ENCODE results near the gene SIK2. TPM values are rescaled to one million over a fixed set of nuclear protein-coding genes. Genes with fewer than 3 reads are reported as not detected.

The SIK2 gene
- total RNA-seq, 1 donor from 2014 or later: 8.1 TPM

- TF ChIP-seq, protein P1, sequence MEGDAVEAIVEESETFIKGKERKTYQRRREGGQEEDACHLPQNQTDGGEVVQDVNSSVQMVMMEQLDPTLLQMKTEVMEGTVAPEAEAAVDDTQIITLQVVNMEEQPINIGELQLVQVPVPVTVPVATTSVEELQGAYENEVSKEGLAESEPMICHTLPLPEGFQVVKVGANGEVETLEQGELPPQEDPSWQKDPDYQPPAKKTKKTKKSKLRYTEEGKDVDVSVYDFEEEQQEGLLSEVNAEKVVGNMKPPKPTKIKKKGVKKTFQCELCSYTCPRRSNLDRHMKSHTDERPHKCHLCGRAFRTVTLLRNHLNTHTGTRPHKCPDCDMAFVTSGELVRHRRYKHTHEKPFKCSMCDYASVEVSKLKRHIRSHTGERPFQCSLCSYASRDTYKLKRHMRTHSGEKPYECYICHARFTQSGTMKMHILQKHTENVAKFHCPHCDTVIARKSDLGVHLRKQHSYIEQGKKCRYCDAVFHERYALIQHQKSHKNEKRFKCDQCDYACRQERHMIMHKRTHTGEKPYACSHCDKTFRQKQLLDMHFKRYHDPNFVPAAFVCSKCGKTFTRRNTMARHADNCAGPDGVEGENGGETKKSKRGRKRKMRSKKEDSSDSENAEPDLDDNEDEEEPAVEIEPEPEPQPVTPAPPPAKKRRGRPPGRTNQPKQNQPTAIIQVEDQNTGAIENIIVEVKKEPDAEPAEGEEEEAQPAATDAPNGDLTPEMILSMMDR (conservative IDR thresholded peaks at IDR 0.05; ENCODE audit: low read depth, low read length): no peak
- DNase-seq (ENCODE audit: low read depth): no peak
- no peak overlapping the region for H3K4me3 ChIP-seq (ENCODE audit: low read depth, low read length)
Measured at GRCh38 chr11:111631024-111631665, 28.9 kb downstream of the SIK2 start.

- TF ChIP-seq, protein P1 (conservative IDR thresholded peaks at IDR 0.05; ENCODE audit: low read depth, low read length): no peak
- H3K4me3 ChIP-seq (ENCODE audit: low read depth, low read length): no peak overlapping the region
- peak; percentile 66 for DNase-seq (ENCODE audit: low read depth)
Measured at GRCh38 chr11:111631666-111632039, 29.4 kb downstream of the SIK2 start.

GRCh38 chr11:111632516-111633220 is 30.4 kb downstream of the SIK2 start:
- no peak for DNase-seq (ENCODE audit: low read depth)
- H3K4me3 ChIP-seq (ENCODE audit: low read depth, low read length): no peak overlapping the region
- TF ChIP-seq, protein P1 (conservative IDR thresholded peaks at IDR 0.05; ENCODE audit: low read depth, low read length): no peak

DNA sequence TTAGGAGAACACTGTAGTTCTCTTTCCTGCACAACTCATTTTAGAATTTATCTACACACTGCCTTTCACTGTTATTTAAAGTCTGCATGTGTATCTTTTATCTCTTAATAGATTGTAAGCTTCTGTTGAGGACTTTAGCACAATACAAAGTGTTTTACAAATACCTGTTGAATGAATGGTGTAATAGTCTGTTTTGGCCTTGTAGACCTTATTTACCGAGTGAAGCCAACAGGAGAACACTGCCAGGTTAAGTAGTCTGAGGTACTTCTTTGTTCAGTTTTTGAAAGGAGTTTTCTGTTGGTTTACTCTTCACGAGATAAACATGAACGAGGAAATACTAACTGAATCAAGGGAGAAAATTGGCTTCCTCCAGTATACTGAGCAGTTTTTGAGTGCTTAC is 31.0 kb downstream of the SIK2 start:
- TF ChIP-seq, protein P1 (conservative IDR thresholded peaks at IDR 0.05; ENCODE audit: low read depth, low read length): no peak
- DNase-seq (ENCODE audit: low read depth): no peak
- no peak overlapping the region for H3K4me3 ChIP-seq (ENCODE audit: low read depth, low read length)

DNA sequence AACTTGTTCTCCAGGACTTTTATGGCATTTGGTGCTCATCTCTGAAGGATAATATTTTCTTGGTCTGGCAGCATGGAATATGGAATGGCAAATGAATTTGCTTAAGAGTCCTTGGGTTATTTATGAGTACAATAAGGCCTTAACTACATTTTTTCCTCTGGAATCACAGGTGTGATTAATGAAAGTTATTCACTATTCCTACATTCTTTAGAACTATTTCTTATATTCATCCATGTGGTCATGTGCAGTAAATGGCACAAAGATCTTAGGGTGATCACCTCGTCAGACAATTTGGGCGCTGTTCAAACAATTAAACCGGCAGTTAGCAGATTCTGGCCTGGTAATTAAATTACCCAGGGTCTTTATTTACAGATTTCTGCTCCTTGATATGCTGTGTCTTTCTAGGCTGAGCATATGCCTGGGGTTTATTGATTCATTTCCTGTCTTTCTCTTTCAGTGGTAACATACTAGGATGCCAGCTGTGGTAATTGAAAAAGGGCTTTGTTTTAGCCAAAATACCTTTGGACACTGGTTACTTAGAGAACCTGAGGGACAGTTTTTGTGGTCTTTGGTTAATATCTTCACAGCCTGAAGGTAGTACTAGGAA is 31.6 kb downstream of the SIK2 start:
- TF ChIP-seq, protein P1 (conservative IDR thresholded peaks at IDR 0.05; ENCODE audit: low read depth, low read length): no peak
- H3K4me3 ChIP-seq (ENCODE audit: low read depth, low read length): no peak overlapping the region
- no peak for DNase-seq (ENCODE audit: low read depth)

GRCh38 chr11:111634981-111635705 is 32.9 kb downstream of the SIK2 start:
- H3K4me3 ChIP-seq (ENCODE audit: low read depth, low read length): peak overlapping the region; percentile 0
- no peak for DNase-seq (ENCODE audit: low read depth)
- TF ChIP-seq, protein P1 (conservative IDR thresholded peaks at IDR 0.05; ENCODE audit: low read depth, low read length): no peak
